Measurements from ENCODE around the gene ELAVL4.

The ELAVL4 gene

DNA sequence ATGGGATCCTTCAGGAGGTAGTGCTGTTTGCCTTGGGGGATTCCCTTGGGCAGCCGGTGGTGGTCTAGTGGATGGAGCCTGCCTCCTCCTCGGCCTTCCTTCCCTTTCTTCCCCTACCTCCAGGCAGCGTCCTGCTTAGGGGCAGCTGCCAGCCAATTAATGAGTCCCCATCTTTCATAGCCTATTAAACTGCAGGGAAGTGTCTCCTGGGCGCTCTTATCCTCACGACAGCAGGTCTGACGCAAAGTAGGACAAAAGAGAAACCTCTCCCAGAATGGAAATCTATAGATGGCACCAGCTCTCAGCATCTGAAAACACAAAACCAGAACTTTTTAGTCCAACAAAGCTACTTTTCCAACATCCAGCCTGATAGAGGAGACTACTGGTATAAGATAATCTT lies 69.3 kb downstream of the ELAVL4 start:
- H3K9me3 ChIP-seq = no peaks in the 10 kb centered on the region
- no peak for DNase-seq
- TF ChIP-seq, protein P1, sequence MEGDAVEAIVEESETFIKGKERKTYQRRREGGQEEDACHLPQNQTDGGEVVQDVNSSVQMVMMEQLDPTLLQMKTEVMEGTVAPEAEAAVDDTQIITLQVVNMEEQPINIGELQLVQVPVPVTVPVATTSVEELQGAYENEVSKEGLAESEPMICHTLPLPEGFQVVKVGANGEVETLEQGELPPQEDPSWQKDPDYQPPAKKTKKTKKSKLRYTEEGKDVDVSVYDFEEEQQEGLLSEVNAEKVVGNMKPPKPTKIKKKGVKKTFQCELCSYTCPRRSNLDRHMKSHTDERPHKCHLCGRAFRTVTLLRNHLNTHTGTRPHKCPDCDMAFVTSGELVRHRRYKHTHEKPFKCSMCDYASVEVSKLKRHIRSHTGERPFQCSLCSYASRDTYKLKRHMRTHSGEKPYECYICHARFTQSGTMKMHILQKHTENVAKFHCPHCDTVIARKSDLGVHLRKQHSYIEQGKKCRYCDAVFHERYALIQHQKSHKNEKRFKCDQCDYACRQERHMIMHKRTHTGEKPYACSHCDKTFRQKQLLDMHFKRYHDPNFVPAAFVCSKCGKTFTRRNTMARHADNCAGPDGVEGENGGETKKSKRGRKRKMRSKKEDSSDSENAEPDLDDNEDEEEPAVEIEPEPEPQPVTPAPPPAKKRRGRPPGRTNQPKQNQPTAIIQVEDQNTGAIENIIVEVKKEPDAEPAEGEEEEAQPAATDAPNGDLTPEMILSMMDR (IDR thresholded peaks at IDR 0.05; ENCODE audit: low read depth, low read length) = no peak

GRCh38 chr1:50179639-50180038 lies 70.9 kb downstream of the ELAVL4 start:
- TF ChIP-seq, protein P1 (IDR thresholded peaks at IDR 0.05; ENCODE audit: low read depth, low read length) = no peak
- no peaks in the 10 kb centered on the region; the same call in 1 of the 2 replicates for H3K36me3 ChIP-seq
- H3K4me1 ChIP-seq = peaks cover 7% of the 10 kb centered on the region
- H3K4me3 ChIP-seq (ENCODE audit: low read depth, low read length) = no peak overlapping the region
- H3K27me3 ChIP-seq = no peaks in the 10 kb centered on the region
- DNase-seq = no peak
- no peaks in the 10 kb centered on the region for H3K9me3 ChIP-seq

More for the DNA sequence above, 69.3 kb downstream of the ELAVL4 start:
- Histone ChIP-seq H3K27me3 (no peaks in the 10 kb centered on the region), H3K4me3 (ENCODE audit: low read depth, low read length) (no peak overlapping the region), H3K36me3 (no peaks in the 10 kb centered on the region; the same call in 1 of the 2 replicates), H3K4me1 (peaks cover 4% of the 10 kb centered on the region; the same call in 1 of the 2 replicates)

DNA sequence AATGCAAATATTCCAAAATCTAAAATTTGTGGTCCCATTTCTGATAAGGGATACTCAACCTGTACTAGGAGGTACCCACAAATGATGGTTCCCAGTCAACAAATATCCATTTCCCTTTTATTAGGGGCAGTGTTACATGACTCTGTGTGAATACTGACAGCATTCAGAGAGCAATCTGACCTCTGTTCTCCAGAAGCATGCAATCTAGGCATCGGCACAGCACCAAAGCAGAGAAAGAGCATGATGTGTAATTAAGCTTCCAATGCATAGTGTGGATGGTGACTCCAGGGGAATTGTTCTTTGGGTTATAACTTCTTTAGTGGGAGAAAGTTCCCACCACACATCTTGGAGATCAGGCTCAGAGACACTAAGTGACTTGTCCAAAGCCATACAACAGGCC lies 71.6 kb downstream of the ELAVL4 start:
- no peaks in the 10 kb centered on the region; the same call in 1 of the 2 replicates for H3K36me3 ChIP-seq
- H3K9me3 ChIP-seq = no peaks in the 10 kb centered on the region
- no peak for DNase-seq
- H3K4me1 ChIP-seq = peaks cover 5% of the 10 kb centered on the region
- no peaks in the 10 kb centered on the region for H3K27me3 ChIP-seq
- no peak overlapping the region for H3K4me3 ChIP-seq (ENCODE audit: low read depth, low read length)
- TF ChIP-seq, protein P1 (IDR thresholded peaks at IDR 0.05; ENCODE audit: low read depth, low read length) = no peak

DNA sequence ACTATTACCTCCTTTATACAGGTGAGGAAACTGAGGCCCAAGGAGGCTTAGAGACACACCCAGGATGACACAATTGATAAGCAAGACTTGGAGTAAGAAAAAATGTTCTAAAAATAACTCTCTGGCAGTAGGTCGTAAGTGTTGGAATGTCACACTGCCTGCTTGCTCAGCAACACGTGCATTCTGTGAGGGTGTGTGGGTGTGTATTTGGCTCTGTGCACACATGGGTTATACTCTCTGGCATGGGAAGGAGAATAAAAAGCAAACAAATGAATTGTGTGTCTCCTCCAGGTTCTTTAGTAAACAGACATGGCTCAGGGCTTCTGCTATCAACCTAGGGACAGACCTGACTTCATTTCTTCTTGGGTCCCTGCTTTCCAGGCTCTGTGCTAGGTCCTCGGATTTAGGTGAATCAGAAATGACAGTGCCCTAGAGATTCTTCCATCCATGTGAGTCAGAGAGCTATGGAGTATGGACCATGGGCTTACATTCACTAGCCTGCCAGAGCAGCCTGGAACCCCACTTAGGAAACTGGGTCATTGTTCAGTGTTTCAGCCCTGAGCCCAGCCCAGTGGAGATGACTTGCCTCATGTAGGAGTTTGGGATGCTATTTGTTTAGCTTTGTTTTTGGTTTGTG lies 72.4 kb downstream of the ELAVL4 start:
- TF ChIP-seq, protein P1 (IDR thresholded peaks at IDR 0.05; ENCODE audit: low read depth, low read length) = no peak
- Histone ChIP-seq H3K4me3 (ENCODE audit: low read depth, low read length) (no peak overlapping the region), H3K9me3 (no peaks in the 10 kb centered on the region), H3K27me3 (no peaks in the 10 kb centered on the region), H3K36me3 (no peaks in the 10 kb centered on the region; the same call in 1 of the 2 replicates), H3K4me1 (peaks cover 3% of the 10 kb centered on the region)
- no peak for DNase-seq

DNA sequence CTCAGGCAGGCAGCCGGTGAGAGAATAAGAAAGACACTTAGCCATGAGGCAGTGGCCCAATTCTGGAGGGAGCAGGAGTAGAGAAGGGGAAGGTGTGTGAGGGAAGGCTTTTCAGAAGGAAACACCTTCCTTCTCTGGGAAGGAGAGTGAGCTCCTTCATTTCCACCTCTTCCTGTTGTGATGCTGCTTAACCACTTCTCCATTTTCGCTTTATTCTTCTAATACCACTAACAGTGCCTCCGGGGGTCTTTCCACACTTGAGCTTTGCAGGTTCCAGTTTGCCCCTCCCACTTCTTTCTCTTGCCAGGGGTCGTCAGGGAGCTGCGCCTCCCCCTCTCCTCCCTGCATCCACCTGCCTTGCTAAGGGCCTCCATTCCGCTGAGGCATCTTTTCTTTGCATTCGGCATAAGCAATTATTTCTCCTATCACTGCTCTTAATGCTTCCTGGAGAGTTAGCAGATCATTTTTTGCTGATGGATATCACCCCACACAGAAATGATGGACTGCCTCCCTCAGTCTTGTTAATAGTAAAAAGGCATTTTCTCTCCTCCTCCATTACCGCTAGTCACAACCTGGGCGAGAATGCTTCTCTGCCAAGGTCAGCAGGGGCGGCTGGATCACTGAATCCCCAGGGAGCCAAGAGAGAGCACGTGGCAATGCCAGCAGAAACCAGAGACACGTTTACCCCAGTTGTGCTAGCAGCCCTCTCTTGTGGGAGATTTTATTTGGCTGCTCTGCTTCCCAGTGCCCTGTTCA lies 74.8 kb downstream of the ELAVL4 start:
- H3K4me1 ChIP-seq = peaks cover 3% of the 10 kb centered on the region
- TF ChIP-seq, protein P1 (IDR thresholded peaks at IDR 0.05; ENCODE audit: low read depth, low read length) = no peak
- H3K4me3 ChIP-seq (ENCODE audit: low read depth, low read length) = no peak overlapping the region
- H3K9me3 ChIP-seq = no peaks in the 10 kb centered on the region
- H3K36me3 ChIP-seq = peaks cover 6% of the 10 kb centered on the region
- H3K27me3 ChIP-seq = no peaks in the 10 kb centered on the region
- peak; percentile 80 for DNase-seq

- TF ChIP-seq, protein P1 (IDR thresholded peaks at IDR 0.05; ENCODE audit: low read depth, low read length) = 0 out of 2 replicates have a peak, but pooled peaks have one; percentile 3
- H3K4me3 ChIP-seq (ENCODE audit: low read depth, low read length) = no peak overlapping the region
- H3K27me3 ChIP-seq = no peaks in the 10 kb centered on the region
- no peak for DNase-seq
- H3K9me3 ChIP-seq = no peaks in the 10 kb centered on the region
- H3K36me3 ChIP-seq = peaks cover 17% of the 10 kb centered on the region
- no peaks in the 10 kb centered on the region; the same call in 1 of the 2 replicates for H3K4me1 ChIP-seq
Observed at GRCh38 chr1:50189369-50189768, 80.6 kb downstream of the ELAVL4 start.
